Fibroblast of skin of left biceps (primary cell): ENCODE measurements around the gene DTD2.
"Not testable (repeated sequence)": the region's sequence is repeated elsewhere in the genome, so short reads cannot be mapped to it uniquely, and the experiment has no call there.

Experiments used
- DNase-seq, 2 experiments: peaks; one replicate each; pipeline ENCODE4 v3.0.0-alpha.2; 2013; ENCODE audit warnings: low read depth in 2 of 2

Gene DTD2

GRCh38 chr14:31441273-31442111 lies 15.8 kb downstream of the DTD2 start:
- DNase-seq = no peak

GRCh38 chr14:31440280-31440679 lies 17.0 kb downstream of the DTD2 start:
- DNase-seq = no peak

GRCh38 chr14:31439561-31439960 lies 17.7 kb downstream of the DTD2 start:
- DNase-seq = no peak

- DNase-seq = not testable (repeated sequence)
Measured at GRCh38 chr14:31437045-31437691, 20.1 kb downstream of the DTD2 start.

GRCh38 chr14:31435276-31435675 lies 22.0 kb downstream of the DTD2 start:
- peak; percentile 74 to 76 for DNase-seq

GRCh38 chr14:31430634-31431264 lies 26.6 kb downstream of the DTD2 start:
- no peak for DNase-seq

GRCh38 chr14:31429791-31430190 lies 27.5 kb downstream of the DTD2 start:
- DNase-seq = no peak

GRCh38 chr14:31428011-31428410 lies 29.3 kb downstream of the DTD2 start:
- DNase-seq = no peak

- no peak for DNase-seq
Measured at GRCh38 chr14:31426663-31427062, 30.6 kb downstream of the DTD2 start.

- DNase-seq = no peak
Measured at GRCh38 chr14:31425905-31426304, 31.4 kb downstream of the DTD2 start.

- no peak for DNase-seq
Measured at GRCh38 chr14:31421200-31421599, 36.1 kb downstream of the DTD2 start.

GRCh38 chr14:31420319-31421111 lies 36.8 kb downstream of the DTD2 start, which contains the start of gene HEATR5A:
TSS of gene HEATR5A (minus strand) at chr14:31420550. CDS start at chr14:31402975, 17,575 bp downstream.
- DNase-seq = peak; percentile 85 to 90

GRCh38 chr14:31419967-31420318 lies 37.4 kb downstream of the DTD2 start:
- no peak for DNase-seq

GRCh38 chr14:31419179-31419966 lies 37.9 kb downstream of the DTD2 start:
- DNase-seq = no peak

- DNase-seq = no peak
Measured at GRCh38 chr14:31418440-31418839, 38.9 kb downstream of the DTD2 start.

- no peak for DNase-seq
Measured at GRCh38 chr14:31414190-31414833, 43.0 kb downstream of the DTD2 start.

GRCh38 chr14:31411218-31411727 lies 46.0 kb downstream of the DTD2 start:
- DNase-seq = no peak

GRCh38 chr14:31410048-31410650 lies 47.2 kb downstream of the DTD2 start:
- DNase-seq = no peak

- DNase-seq = no peak
Measured at GRCh38 chr14:31408421-31408820, 48.9 kb downstream of the DTD2 start.
